ENCODE results near the gene SLC6A19.

The SLC6A19 gene

DNA sequence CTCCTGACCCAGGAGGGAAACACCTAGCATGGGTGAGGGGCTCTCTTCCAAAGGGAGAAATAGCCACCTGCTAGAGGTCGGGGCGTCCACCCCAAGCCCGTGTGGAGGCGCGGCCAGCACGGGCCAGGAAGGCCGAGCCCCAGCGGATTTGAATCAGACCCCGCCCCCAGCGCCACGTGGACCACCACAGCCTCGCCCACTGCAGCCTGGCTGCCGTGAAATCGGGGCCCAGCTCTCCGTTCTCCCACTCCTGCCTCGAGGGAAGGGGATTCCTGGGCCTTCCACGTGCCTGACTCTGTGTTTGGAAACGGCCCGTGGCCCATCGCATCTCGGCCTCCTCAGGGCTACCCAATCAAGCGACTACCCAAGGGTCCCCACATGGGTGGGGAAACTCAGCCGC, 55.4 kb downstream of the SLC6A19 start:
- no peaks in the 10 kb centered on the region for H3K36me3 ChIP-seq (ENCODE audit: control insufficient read depth in 2 of 2, insufficient read depth in 1 of 2, low read length in 2 of 2)
- H3K4me1 ChIP-seq (ENCODE audit: control insufficient read depth, insufficient read depth, low read length): no peaks in the 10 kb centered on the region
- ChIA-PET CTCF (interaction anchor here (0.6 kb wide), 1 partner anchor 89 kb away, joined by 3 read pairs; no protein-coding TSS in a partner anchor), POLR2A (no interaction called here)
- no peak for TF ChIP-seq ZFP69B (tag by site-specific recombination; IDR thresholded peaks at IDR 0.05)
- TF ChIP-seq ZNF624 (tag by site-specific recombination; IDR thresholded peaks at IDR 0.05): no peak
- TF ChIP-seq, protein P1, sequence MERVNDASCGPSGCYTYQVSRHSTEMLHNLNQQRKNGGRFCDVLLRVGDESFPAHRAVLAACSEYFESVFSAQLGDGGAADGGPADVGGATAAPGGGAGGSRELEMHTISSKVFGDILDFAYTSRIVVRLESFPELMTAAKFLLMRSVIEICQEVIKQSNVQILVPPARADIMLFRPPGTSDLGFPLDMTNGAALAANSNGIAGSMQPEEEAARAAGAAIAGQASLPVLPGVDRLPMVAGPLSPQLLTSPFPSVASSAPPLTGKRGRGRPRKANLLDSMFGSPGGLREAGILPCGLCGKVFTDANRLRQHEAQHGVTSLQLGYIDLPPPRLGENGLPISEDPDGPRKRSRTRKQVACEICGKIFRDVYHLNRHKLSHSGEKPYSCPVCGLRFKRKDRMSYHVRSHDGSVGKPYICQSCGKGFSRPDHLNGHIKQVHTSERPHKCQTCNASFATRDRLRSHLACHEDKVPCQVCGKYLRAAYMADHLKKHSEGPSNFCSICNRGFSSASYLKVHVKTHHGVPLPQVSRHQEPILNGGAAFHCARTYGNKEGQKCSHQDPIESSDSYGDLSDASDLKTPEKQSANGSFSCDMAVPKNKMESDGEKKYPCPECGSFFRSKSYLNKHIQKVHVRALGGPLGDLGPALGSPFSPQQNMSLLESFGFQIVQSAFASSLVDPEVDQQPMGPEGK (tag by site-specific recombination; IDR thresholded peaks at IDR 0.05): no peak
- no peak for TF ChIP-seq ZSCAN30 (tag by site-specific recombination; IDR thresholded peaks at IDR 0.05)
- TF ChIP-seq ZNF274 (IDR thresholded peaks at IDR 0.05; ENCODE audit: low read length): no peak
- no peak for TF ChIP-seq ZNF274 (tag by site-specific recombination; IDR thresholded peaks at IDR 0.05; ENCODE audit: borderline replicate concordance)
- no peak for TF ChIP-seq ZNF394 (tag by site-specific recombination; IDR thresholded peaks at IDR 0.05; ENCODE audit: borderline replicate concordance)
- TF ChIP-seq, protein P2, sequence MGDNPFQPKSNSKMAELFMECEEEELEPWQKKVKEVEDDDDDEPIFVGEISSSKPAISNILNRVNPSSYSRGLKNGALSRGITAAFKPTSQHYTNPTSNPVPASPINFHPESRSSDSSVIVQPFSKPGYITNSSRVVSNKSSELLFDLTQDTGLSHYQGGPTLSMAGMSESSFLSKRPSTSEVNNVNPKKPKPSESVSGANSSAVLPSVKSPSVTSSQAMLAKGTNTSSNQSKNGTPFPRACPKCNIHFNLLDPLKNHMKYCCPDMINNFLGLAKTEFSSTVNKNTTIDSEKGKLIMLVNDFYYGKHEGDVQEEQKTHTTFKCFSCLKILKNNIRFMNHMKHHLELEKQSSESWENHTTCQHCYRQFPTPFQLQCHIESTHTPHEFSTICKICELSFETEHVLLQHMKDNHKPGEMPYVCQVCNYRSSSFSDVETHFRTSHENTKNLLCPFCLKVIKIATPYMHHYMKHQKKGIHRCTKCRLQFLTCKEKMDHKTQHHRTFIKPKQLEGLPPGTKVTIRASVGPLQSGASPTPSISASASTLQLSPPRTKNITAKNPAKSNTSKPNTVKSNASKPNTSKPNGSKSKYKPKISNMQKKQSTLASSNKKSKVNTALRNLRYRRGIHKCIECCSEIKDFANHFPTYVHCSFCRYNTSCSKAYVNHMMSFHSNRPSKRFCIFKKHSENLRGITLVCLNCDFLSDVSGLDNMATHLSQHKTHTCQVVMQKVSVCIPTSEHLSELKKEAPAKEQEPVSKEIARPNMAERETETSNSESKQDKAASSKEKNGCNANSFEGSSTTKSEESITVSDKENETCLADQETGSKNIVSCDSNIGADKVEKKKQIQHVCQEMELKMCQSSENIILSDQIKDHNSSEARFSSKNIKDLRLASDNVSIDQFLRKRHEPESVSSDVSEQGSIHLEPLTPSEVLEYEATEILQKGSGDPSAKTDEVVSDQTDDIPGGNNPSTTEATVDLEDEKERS (tag by site-specific recombination; IDR thresholded peaks at IDR 0.05): no peak
- TF ChIP-seq ZNF777 (tag by site-specific recombination; IDR thresholded peaks at IDR 0.05; ENCODE audit: borderline replicate concordance): no peak
- no peak for TF ChIP-seq ZNF837 (tag by site-specific recombination; IDR thresholded peaks at IDR 0.05)
- no peak for TF ChIP-seq ZEB2 (tag by site-specific recombination; IDR thresholded peaks at IDR 0.05)
- no peak for TF ChIP-seq ZNF658 (tag by site-specific recombination; IDR thresholded peaks at IDR 0.05)
- no peak for TF ChIP-seq ZNF660 (tag by site-specific recombination; IDR thresholded peaks at IDR 0.05)
- no peak overlapping the region for H3K27ac ChIP-seq (ENCODE audit: extremely low read depth, low read depth, low read length)
- H3K4me3 ChIP-seq (ENCODE audit: low read depth, low read length): no peak overlapping the region
- no peaks in the 10 kb centered on the region for H3K9me3 ChIP-seq (ENCODE audit: control insufficient read depth, insufficient read depth, low read depth, low read length)

DNA sequence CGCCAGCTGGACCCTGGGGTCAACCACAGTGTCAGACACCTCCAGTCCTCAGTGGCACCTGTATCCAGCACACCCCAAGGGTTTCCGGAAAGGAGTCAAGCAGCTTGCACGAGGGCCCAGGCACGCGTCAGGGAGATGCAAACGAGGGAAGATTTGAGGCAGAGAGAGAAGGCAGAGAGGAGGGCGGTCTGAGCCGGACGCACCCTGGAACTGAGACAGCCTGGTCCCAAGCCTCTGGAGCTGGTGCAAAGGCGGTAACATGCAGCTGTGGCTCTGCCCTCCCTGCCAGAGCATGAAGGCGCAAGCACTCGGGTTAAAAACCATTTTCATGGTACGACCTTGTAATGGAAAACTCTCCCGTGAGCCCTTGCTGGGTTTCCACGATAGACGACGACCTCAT, 56.0 kb downstream of the SLC6A19 start:
- ChIA-PET CTCF (no interaction called here), POLR2A (no interaction called here)
- Histone ChIP-seq H3K4me3 (ENCODE audit: low read depth, low read length) (no peak overlapping the region), H3K9me3 (ENCODE audit: control insufficient read depth, insufficient read depth, low read depth, low read length) (no peaks in the 10 kb centered on the region), H3K27ac (ENCODE audit: extremely low read depth, low read depth, low read length) (no peak overlapping the region), H3K4me1 (ENCODE audit: control insufficient read depth, insufficient read depth, low read length) (no peaks in the 10 kb centered on the region), H3K36me3 (ENCODE audit: control insufficient read depth in 2 of 2, insufficient read depth in 1 of 2, low read length in 2 of 2) (no peaks in the 10 kb centered on the region)
- TF ChIP-seq ZNF777 (tag by site-specific recombination; IDR thresholded peaks at IDR 0.05; ENCODE audit: borderline replicate concordance): no peak
- no peak for TF ChIP-seq ZNF350 (tag by site-specific recombination; IDR thresholded peaks at IDR 0.05)
- no peak for TF ChIP-seq ZNF530 (tag by site-specific recombination; IDR thresholded peaks at IDR 0.05; ENCODE audit: low read depth)

DNA sequence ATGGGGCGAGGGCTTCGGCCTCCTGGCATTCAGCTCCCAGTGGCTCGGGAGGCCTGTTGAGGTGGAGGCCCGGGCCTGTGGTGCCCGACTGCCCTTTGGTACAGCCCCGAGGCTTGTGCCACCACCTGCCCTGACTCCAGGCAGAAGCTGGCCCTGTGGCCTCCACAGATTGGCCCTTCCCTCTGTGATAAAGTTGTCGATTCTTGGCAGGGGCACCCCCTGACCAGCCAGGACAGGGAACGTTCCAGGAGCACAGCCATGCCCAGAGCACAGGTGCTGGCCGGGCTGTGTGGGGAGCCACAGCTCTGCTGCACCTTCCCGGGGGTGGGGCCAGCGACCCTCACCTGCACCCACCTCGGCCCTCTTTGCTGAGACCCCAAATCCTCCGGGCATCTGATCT, 56.4 kb downstream of the SLC6A19 start:
- TF ChIP-seq, protein P3, sequence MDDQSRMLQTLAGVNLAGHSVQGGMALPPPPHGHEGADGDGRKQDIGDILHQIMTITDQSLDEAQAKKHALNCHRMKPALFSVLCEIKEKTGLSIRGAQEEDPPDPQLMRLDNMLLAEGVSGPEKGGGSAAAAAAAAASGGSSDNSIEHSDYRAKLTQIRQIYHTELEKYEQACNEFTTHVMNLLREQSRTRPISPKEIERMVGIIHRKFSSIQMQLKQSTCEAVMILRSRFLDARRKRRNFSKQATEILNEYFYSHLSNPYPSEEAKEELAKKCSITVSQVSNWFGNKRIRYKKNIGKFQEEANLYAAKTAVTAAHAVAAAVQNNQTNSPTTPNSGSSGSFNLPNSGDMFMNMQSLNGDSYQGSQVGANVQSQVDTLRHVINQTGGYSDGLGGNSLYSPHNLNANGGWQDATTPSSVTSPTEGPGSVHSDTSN (CRISPR knock-in tag; IDR thresholded peaks at IDR 0.05): no peak
- TF ChIP-seq ZFP41 (tag by site-specific recombination; IDR thresholded peaks at IDR 0.05; ENCODE audit: borderline replicate concordance) (no peak), ZNF473 (tag by site-specific recombination; IDR thresholded peaks at IDR 0.05) (no peak), ZNF561 (tag by site-specific recombination; IDR thresholded peaks at IDR 0.05; ENCODE audit: borderline replicate concordance) (no peak), HOXD13 (CRISPR knock-in tag; IDR thresholded peaks at IDR 0.05; ENCODE audit: borderline replicate concordance) (no peak), ZNF596 (tag by site-specific recombination; IDR thresholded peaks at IDR 0.05) (no peak), ZXDB (tag by site-specific recombination; IDR thresholded peaks at IDR 0.05) (no peak)
- TF ChIP-seq, protein P4, sequence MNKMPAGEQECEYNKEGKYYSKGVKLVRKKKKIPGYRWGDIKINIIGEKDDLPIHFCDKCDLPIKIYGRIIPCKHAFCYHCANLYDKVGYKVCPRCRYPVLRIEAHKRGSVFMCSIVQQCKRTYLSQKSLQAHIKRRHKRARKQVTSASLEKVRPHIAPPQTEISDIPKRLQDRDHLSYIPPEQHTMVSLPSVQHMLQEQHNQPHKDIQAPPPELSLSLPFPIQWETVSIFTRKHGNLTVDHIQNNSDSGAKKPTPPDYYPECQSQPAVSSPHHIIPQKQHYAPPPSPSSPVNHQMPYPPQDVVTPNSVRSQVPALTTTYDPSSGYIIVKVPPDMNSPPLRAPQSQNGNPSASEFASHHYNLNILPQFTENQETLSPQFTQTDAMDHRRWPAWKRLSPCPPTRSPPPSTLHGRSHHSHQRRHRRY (tag by site-specific recombination; IDR thresholded peaks at IDR 0.05): no peak
- POLR2A ChIA-PET: no interaction called here
- Histone ChIP-seq H3K4me1 (ENCODE audit: control insufficient read depth, insufficient read depth, low read length) (no peaks in the 10 kb centered on the region), H3K36me3 (ENCODE audit: control insufficient read depth in 2 of 2, insufficient read depth in 1 of 2, low read length in 2 of 2) (no peaks in the 10 kb centered on the region), H3K27ac (ENCODE audit: extremely low read depth, low read depth, low read length) (no peak overlapping the region), H3K4me3 (ENCODE audit: low read depth, low read length) (no peak overlapping the region), H3K9me3 (ENCODE audit: control insufficient read depth, insufficient read depth, low read depth, low read length) (no peaks in the 10 kb centered on the region)
- CTCF ChIA-PET: no interaction called here
